OCI-LY7 (cell line): Measurements from ENCODE around the gene PLPP3. TPM values are rescaled to one million over a fixed set of nuclear protein-coding genes. Genes with fewer than 3 reads are reported as not detected.
A peak's percentile ranks its signal among the peaks of the same experiment; 100 is the strongest.

Experiments used
- Bru-seq: library from RNA; stranded (reverse); fragments of 400-500 nt; gene quantifications from one replicate; lab custom pipeline; 2021; lab: Mats Ljungman, UMichigan
- BruChase-seq, 2 experiments: library from RNA; stranded (reverse); fragments of 400-500 nt; gene quantifications; one replicate each; lab custom pipeline; 2021; lab: Mats Ljungman, UMichigan
- BruUV-seq: library from RNA; stranded (reverse); fragments of 400-500 nt; replicated peaks from 2 replicates; lab custom pipeline; 2021; lab: Mats Ljungman, UMichigan
- CTCF ChIA-PET: fragments of 300-600 bp; sonication (Branson Sonifier 250); formaldehyde crosslinking; loops from one replicate; lab custom pipeline; 2022; ENCODE audit warnings: antibody characterized with exemption; ENCODE audit not compliant: unreplicated experiment; lab: Charles Lee
- POLR2A ChIA-PET: fragments of 300-600 bp; sonication (Branson Sonifier 250); formaldehyde crosslinking; loops from one replicate; lab custom pipeline; 2022; ENCODE audit warnings: antibody characterized with exemption; lab: Charles Lee
- DNase-seq: peaks from one replicate; pipeline ENCODE4 v3.0.0-alpha.2; 2015; ENCODE audit warnings: low spot score
- H2AFZ ChIP-seq: fragments of 200-600 bp; sonication (generic), shearing (Covaris generic); 2 replicates; pipeline ENCODE4 v1.6.1; 2014; ENCODE audit warnings: mild to moderate bottlenecking, antibody characterized with exemption, low read length, moderate library complexity
- H3K27ac ChIP-seq: fragments of 200-600 bp; sonication (generic); 2 replicates; pipeline ENCODE4 v1.5.1; 2014; ENCODE audit warnings: mixed run types, low read depth, mild to moderate bottlenecking, moderate library complexity, low read length, inconsistent platforms; ENCODE audit not compliant: poor library complexity, severe bottlenecking
- H3K36me3 ChIP-seq: fragments of 200-600 bp; sonication (generic); 2 replicates; pipeline ENCODE4 v1.6.1; 2014; ENCODE audit warnings: mild to moderate bottlenecking, antibody characterized with exemption, low read length, moderate library complexity, mixed read lengths; ENCODE audit not compliant: insufficient read depth
- H3K4me1 ChIP-seq: fragments of 200-600 bp; sonication (generic); 2 replicates; pipeline ENCODE4 v1.5.1; 2014; ENCODE audit warnings: mild to moderate bottlenecking, low read length; ENCODE audit not compliant: insufficient read depth, poor library complexity, severe bottlenecking
- H3K4me2 ChIP-seq: fragments of 200-600 bp; sonication (generic); 2 replicates; pipeline ENCODE4 v1.6.1; 2014; ENCODE audit warnings: mild to moderate bottlenecking, low read length
- H3K4me3 ChIP-seq: fragments of 200-600 bp; sonication (generic); 2 replicates; pipeline ENCODE4 v1.5.1; 2014; ENCODE audit warnings: mild to moderate bottlenecking, low read depth, low read length; ENCODE audit not compliant: poor library complexity, severe bottlenecking
- H3K79me2 ChIP-seq: fragments of 200-600 bp; sonication (generic); 2 replicates; pipeline ENCODE4 v1.6.1; 2016; ENCODE audit warnings: low read depth, mild to moderate bottlenecking, low read length, moderate library complexity, mixed read lengths; ENCODE audit not compliant: insufficient read depth
- H3K9me2 ChIP-seq: fragments of 200-600 bp; sonication (generic); 2 replicates; pipeline ENCODE4 v1.6.1; 2016; ENCODE audit warnings: mild to moderate bottlenecking, low read length, mixed read lengths; ENCODE audit not compliant: insufficient read depth
- H3K9me3 ChIP-seq: fragments of 200-600 bp; sonication (generic); 2 replicates; pipeline ENCODE4 v1.6.1; 2014; ENCODE audit warnings: mild to moderate bottlenecking, mixed run types, low read length, mixed read lengths
- H4K20me1 ChIP-seq: fragments of 200-600 bp; sonication (generic); 2 replicates; pipeline ENCODE4 v1.6.1; 2014; ENCODE audit warnings: mild to moderate bottlenecking, antibody characterized with exemption, low read length, moderate library complexity, mixed read lengths; ENCODE audit not compliant: insufficient read depth
- EZH2phosphoT487 ChIP-seq: fragments of 200-600 bp; sonication (generic); IDR thresholded peaks from 2 replicates; pipeline ENCODE4 v1.6.1; 2018; ENCODE audit warnings: low read depth, borderline replicate concordance, mild to moderate bottlenecking, mixed run types, antibody characterized with exemption, low read length, moderate library complexity, mixed read lengths
- intact Hi-C: fragments of 100-400 bp; cut with micrococcal nuclease; formaldehyde crosslinking; loops from one replicate; pipeline ENCODE4 v1.10.0; 2022; ENCODE audit not compliant: unreplicated experiment
- long read RNA-seq: library from polyadenylated mRNA; stranded (forward); transcript quantifications from one replicate; pipeline ENCODE4 v2.0.0, GENCODE V29; 2022
- total RNA-seq, 2 experiments: library from RNA; depleted of rRNA in 1 of 2; stranded (reverse); fragments of >200 nt in 1 of 2; shearing (Covaris generic) in 1 of 2; gene quantifications; 2 replicates each; pipeline ENCODE4 v1.2.3, GENCODE V29; 2014 to 2022
- TF ChIP-seq, protein P1 (sequence below): fragments of 200-600 bp; sonication (generic); conservative IDR thresholded peaks from 2 replicates; pipeline ENCODE4 v1.5.1; 2014; ENCODE audit warnings: mild to moderate bottlenecking, antibody characterized with exemption, low read length, moderate library complexity, mixed read lengths

Gene PLPP3
- total RNA-seq (2014; rRNA removed; shearing (Covaris generic)), result 0.92 and 1.4 TPM in 2 replicates
- 1.7 and 2.4 TPM in 2 replicates for total RNA-seq (2022)
- percentile 44 among the genes with signal in this experiment for Bru-seq, nascent RNA
- BruChase-seq, experiment 1, labeled RNA remaining after a 6-hour chase, result percentile 40 among the genes with signal in this experiment
- BruChase-seq, experiment 2, labeled RNA remaining after a 2-hour chase, result percentile 36 among the genes with signal in this experiment
- long read RNA-seq, partial matches to known transcripts, result 0 of 3 reads
- long read RNA-seq, other reads (novel, unspliced or antisense), result 0 of 3 reads

DNA sequence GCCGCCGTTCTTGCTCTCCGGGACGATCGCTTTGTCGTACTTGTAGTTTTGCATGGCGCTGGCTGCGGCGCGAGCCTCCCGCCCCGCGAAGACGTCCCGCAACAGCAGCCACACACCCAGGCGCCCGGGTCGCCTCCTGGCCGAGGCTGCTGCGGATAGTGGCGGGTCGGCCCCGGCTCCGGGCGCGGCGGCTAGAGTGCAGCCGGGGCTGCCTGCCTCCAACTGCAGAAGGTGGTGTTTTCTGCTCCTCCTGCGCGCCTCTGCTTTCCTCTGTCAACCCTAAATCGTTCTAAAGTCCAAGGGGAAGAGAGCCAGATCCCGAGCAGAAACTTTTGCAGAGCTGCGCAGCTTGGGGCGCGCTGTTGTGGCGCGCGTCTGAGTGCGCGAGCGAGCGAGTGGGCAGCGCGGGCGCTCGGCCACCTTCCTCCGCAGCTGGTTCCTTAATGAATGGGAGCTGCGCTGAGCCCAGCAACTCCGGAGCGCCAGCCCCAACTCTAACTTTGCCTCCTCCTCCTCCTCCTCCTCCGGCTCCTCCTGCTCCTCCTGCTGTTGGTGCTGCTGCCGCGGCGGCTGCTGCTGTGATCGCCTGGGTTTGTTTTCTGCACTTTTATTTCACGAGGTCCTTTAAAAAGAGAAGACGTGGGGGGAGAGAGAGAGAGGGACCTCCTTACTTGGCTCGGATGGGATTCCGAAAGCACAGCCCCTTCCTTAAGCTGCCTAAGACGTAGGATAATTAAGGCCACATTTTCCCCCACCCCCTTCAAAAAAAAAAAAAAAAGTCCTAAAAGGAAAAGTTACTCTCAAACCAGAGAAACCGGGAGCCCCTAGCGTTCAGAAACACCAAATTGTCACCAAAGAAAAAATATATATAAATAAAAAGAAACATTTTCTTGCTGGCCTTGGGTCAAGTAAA lies at the start of gene PLPP3:
Gene PLPP3 (minus strand): TSS at position 601 of the 913 bp plus-strand sequence. CDS start 547 bp downstream, at position 54.
- POLR2A ChIA-PET, result interaction anchor here (0.6 to 1.3 kb wide), 2 partner anchors 10 to 18 kb away, joined by 3 read pairs; no protein-coding TSS in a partner anchor
- intact Hi-C loops, result loop anchor here (1.0 to 2.0 kb wide), 3 partner anchors 53 to 170 kb away; no protein-coding TSS in a partner anchor

DNA sequence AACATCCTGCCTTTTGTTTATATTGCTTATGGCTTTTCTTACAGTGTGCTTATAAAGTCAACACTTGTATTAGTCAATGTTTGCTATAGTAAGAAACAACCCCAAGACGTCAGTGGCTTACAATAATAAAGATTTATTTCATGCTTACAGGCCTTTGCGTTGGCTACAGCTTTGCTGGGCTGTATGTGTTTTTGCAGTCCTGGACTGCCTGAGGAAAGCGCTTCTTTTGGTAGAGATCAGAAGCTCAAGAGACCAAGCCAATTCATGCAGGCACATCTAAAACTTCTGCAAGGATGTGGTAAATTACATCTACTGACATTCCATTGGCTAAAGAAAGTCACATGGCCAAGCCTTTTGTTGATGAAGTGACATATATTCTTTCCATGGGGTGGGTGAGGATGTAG lies 48.3 kb upstream of the PLPP3 start:
- no peaks in the 10 kb centered on the region for H3K9me2 ChIP-seq
- no peaks in the 10 kb centered on the region for H3K36me3 ChIP-seq
- intact Hi-C loops, result no loop called here
- H2AFZ ChIP-seq, result no peak overlapping the region
- DNase-seq, result no peak
- H3K4me3 ChIP-seq, result no peak overlapping the region
- no peak overlapping the region for H3K27ac ChIP-seq
- ChIA-PET CTCF (no interaction called here), POLR2A (no interaction called here)
- H3K79me2 ChIP-seq, result no peaks in the 10 kb centered on the region
- TF ChIP-seq, protein P1, sequence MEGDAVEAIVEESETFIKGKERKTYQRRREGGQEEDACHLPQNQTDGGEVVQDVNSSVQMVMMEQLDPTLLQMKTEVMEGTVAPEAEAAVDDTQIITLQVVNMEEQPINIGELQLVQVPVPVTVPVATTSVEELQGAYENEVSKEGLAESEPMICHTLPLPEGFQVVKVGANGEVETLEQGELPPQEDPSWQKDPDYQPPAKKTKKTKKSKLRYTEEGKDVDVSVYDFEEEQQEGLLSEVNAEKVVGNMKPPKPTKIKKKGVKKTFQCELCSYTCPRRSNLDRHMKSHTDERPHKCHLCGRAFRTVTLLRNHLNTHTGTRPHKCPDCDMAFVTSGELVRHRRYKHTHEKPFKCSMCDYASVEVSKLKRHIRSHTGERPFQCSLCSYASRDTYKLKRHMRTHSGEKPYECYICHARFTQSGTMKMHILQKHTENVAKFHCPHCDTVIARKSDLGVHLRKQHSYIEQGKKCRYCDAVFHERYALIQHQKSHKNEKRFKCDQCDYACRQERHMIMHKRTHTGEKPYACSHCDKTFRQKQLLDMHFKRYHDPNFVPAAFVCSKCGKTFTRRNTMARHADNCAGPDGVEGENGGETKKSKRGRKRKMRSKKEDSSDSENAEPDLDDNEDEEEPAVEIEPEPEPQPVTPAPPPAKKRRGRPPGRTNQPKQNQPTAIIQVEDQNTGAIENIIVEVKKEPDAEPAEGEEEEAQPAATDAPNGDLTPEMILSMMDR, result no peak
- TF ChIP-seq EZH2phosphoT487, result no peak
- H3K4me2 ChIP-seq, result no peak overlapping the region
- no peaks in the 10 kb centered on the region for H3K4me1 ChIP-seq
- BruUV-seq, result no TSS peak
- no peaks in the 10 kb centered on the region for H3K9me3 ChIP-seq
- H4K20me1 ChIP-seq, result no peaks in the 10 kb centered on the region

More for the DNA sequence above, at the start of gene PLPP3:
- Histone ChIP-seq H3K4me2 (peak within 1 kb of the TSS; percentile 73), H2AFZ (peak within 1 kb of the TSS; percentile 70), H3K36me3 (no peaks in the 10 kb centered on the region), H3K4me3 (peak within 1 kb of the TSS; percentile 83), H3K79me2 (no peaks in the 10 kb centered on the region), H3K27ac (peak within 1 kb of the TSS; percentile 22), H4K20me1 (no peaks in the 10 kb centered on the region), H3K4me1 (peaks cover 49% of the 10 kb centered on the region), H3K9me3 (no peaks in the 10 kb centered on the region), H3K9me2 (no peaks in the 10 kb centered on the region)
- no peak for TF ChIP-seq EZH2phosphoT487
- TF ChIP-seq, protein P1, result peak; percentile 75
- BruUV-seq, result no TSS peak
- peak; percentile 69 for DNase-seq
- CTCF ChIA-PET, result no interaction called here
